GM13977 (cell line): ENCODE results near the gene UCK1.

Experiments used
- DNase-seq: peaks from one replicate; pipeline ENCODE4 v3.0.0; 2012; ENCODE audit warnings: low spot score
- in situ Hi-C: fragments of 300-500 bp; cut with MboI; formaldehyde crosslinking; loops from one replicate; pipeline ENCODE4 v1.12.0; 2022; ENCODE audit warnings: low sequenced_read_pairs, low pct_unique_long_range_greater_than_20kb, mixed read lengths, inconsistent platforms; ENCODE audit not compliant: unreplicated experiment
- TF ChIP-seq, protein P1 (sequence below): IDR thresholded peaks from 2 replicates; pipeline ENCODE4 v1.5.1; 2012; ENCODE audit warnings: mild to moderate bottlenecking, control low read depth; ENCODE audit not compliant: insufficient read depth; ENCODE audit errors: extremely low read depth, missing control alignments

UCK1 gene

DNA sequence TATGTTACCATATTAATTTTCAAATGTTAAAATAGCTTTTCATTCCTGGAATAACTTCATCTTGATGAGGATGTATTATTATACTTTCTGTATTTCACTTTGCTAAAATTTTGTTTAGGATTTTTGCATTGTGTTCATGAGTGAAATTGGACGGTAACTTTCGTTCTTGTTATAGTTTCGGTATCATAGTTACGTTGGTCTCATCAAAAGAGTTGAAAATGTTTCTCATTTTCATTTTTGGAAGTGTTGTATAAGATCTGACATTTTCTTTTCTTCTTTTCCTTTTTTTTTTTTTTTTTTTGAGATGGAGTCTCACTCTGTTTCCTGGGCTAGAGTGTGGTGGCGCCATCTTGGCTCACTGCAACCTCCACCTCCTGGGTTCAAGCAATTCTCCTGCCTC is 34.3 kb upstream of the UCK1 start:
- in situ Hi-C loops = no loop called here
- TF ChIP-seq, protein P1, sequence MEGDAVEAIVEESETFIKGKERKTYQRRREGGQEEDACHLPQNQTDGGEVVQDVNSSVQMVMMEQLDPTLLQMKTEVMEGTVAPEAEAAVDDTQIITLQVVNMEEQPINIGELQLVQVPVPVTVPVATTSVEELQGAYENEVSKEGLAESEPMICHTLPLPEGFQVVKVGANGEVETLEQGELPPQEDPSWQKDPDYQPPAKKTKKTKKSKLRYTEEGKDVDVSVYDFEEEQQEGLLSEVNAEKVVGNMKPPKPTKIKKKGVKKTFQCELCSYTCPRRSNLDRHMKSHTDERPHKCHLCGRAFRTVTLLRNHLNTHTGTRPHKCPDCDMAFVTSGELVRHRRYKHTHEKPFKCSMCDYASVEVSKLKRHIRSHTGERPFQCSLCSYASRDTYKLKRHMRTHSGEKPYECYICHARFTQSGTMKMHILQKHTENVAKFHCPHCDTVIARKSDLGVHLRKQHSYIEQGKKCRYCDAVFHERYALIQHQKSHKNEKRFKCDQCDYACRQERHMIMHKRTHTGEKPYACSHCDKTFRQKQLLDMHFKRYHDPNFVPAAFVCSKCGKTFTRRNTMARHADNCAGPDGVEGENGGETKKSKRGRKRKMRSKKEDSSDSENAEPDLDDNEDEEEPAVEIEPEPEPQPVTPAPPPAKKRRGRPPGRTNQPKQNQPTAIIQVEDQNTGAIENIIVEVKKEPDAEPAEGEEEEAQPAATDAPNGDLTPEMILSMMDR = no peak
- DNase-seq = no peak

DNA sequence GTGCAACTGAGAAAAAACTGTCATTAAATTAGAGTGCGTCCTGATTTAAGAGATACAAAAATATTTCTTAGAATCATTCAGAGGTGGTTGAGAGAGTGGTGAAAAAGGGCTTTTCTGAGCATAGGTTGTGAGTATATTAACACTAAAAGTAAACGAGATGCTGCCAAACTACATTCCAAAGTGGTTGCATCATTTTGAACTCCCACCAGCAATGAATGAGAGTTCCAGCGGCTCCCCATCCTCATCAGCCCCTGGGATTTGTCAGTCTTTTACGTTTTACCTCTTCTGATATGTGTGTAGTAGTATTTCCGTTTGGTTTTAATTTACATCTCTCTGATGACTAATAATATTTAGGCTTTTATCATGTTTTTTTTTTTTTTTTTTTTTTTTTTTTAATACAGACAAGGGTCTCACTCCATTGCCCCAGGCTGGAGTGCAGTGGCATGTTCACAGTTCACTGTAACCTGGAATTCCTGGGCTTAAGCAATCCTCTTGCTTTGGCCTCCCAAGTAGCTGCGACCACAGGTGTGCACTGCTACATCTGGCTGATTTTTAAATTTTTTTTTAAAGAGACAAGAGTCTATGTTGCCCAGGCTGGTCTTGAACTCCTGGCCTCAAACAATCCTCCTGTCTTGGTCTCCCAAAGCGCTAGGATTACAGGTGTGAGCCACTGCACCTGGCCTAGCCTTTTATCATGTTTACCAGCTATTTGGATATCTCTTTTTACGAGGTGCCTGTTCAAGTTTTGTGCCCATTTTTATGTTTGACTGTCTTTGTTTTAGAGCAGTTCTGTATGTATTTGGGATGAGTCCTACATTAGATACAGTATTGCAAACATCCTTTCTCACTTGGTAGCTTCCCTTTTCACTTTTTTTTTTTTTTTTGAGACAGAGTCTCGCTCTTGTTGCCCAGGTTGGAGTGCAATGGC is 31.2 kb upstream of the UCK1 start:
- in situ Hi-C loops = no loop called here
- DNase-seq = no peak
- TF ChIP-seq, protein P1 = no peak

DNA sequence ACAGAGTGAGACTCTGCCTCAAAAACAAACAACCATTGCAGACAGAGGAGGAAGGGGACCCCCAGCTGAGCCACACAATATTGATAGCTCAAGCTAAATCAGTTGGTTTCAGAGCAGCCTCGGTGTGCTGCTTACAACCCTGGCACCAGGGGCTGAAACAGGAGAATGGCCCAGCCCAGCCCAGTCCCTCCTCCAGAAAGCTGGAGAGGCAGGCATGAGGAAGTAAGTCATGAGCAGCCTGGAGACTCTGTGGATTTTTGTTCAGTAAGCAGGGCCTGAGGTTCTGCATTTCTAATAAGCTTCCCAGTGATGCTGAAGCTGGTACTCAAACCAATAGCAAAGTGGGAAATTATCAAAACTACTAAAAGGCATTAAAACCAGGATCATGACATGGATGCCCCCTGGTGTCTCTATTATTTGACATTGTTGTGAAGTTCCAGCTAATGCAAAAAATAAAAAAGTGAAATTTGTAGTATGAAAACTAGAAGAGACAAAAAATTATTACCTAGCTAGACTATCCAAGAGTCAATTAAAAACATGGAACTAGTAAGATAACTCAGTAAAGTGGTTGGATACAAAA is 28.4 kb upstream of the UCK1 start:
- TF ChIP-seq, protein P1 = no peak
- DNase-seq = no peak
- in situ Hi-C loops = no loop called here

DNA sequence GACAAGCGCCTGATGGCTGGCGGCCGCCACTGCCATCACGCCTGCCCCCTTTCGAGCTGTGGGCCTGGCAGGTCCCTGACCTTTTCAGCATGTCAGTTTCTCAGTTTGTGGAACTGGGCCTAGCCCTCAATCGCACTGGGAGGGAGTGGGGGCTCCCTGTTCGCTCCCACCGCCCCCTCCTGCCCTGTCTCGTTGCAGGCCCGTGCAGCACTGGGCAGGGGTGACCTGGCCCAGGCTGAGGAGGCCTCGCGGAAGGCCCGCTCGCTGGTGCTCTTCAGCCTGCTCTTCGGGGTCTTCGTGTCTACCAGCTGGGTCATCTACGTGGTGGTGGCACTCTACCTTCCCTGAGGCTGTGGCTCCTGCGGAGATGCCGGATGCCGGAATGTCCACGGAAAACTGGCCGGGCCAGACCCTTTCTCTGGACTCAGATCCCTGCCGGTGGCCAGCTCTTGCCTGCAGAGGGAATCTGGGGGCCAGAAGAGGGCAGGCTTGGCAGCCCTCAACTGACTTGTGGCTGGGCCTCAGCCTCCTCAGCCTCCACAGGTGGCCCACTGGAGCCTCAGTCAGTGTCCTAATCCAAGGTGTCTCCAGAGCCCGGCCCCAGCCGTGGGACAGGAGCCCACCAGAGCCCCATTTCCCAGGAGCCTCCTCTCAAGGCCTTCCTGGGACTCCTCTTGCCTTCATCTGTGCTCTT is 26.9 kb upstream of the UCK1 start:
- TF ChIP-seq, protein P1 = no peak
- in situ Hi-C loops = no loop called here
- no peak for DNase-seq

DNA sequence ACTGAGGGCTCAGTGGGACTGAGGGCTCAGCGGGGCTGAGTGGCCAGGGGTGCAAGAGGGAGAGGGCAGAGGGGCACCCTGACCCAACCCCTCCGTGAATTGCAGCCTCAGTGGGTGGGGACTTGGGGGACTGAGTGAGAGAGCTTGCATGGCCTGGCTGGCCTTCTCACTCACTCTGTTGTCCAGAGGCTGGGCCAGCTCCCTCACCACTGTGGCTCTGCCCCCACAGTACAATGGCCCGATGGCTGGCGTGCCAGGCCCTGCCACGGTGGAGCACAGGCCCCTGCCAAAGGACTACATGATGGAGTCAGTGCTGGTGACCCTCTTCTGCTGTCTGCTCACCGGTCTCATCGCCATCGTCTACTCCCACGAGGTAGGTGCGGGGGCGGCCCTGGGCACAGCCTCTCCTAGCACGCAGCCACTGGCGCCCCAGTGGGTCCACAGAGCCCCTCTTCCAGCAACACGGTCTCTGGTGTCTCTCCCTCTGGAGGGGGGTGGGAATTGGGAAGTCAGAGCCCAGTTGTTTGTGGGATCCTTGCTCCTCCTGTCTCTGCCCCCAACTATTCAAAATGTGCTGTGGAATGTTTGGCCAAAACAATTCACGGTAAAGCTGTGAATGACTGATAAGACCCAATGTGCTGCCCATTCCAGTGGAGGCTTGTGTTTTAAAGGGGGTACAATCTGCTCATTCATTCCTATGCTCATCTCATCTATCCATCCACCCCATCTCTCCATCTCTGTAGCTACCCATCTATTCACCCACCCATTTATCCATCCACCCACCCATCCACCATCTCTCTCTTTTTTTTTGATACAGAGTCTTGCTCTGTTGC is 25.0 kb upstream of the UCK1 start:
- TF ChIP-seq, protein P1 = no peak
- in situ Hi-C loops = no loop called here
- no peak for DNase-seq

DNA sequence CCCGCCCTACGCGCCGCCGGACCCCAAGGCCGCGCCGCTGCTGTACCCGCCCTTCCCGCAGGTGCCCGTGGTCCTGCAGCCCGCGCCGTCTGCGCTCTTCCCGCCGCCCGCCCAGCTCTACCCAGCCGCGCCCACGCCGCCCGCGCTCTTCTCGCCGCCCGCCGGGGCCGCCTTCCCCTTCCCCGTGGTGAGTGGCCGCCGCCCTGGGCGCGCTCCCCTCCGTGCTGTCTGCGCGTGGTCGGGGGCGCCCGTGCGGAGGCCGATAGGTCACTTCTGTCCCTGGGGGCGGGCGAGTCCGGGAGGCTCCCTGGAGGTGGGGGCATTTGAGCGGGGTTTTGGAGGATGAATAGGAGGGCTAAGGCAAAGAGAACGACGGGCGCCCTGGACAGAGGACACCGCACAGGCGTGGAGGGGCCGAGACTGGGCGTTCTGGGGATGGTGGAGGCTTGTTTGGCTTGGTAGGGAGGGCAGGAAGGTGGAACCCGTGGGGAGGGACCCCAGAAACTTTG is 23.8 kb upstream of the UCK1 start:
- TF ChIP-seq, protein P1 = no peak
- no peak for DNase-seq
- in situ Hi-C loops = no loop called here
